ENCODE results near the gene IL1RAPL1. TPM values are rescaled to one million over a fixed set of nuclear protein-coding genes. Genes with fewer than 3 reads are reported as not detected.

IL1RAPL1 gene
- total RNA-seq, 1 donor from 2014 or later, result 0.24 TPM

DNA sequence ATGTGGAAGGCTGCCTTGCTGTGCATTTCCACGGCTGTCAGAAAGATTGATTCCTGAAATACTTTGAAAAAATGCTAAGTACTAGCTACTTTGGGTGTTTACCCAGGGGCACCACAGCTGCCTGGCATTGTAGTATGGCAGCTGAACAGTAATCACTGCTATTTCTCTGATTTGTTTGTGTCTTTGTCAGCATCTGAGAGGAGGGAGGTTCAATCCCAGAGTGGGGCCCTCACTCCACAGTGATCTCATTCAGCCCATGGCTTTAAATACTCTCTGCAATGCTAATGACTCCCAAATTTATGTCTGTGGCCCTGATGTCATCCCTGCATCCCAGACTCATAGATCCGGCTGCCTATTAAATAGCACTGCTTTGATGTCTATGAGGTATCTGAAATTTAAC, 1052.9 kb downstream of the IL1RAPL1 start:
- DNase-seq (ENCODE audit: low spot score), result no peak

DNA sequence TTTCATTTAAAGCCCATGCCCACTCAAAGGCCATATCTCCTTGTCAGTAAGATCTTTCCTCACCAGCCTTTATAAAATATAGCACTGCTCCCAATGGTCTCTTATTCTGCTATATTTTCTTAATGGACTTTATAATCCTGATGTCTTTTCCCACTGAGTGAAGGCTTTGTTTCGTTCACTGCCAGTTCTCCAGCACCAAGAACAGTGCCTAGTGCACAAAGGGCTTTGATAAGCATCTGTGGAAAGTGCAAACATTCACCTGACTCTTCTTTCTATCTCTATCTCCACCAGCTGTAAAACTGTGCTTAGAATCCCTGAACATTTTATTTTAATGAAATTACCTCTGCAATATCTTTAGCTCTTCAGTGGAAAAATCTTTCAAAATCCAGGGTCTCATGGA, 1054.2 kb downstream of the IL1RAPL1 start:
- no peak for DNase-seq (ENCODE audit: low spot score)

DNA sequence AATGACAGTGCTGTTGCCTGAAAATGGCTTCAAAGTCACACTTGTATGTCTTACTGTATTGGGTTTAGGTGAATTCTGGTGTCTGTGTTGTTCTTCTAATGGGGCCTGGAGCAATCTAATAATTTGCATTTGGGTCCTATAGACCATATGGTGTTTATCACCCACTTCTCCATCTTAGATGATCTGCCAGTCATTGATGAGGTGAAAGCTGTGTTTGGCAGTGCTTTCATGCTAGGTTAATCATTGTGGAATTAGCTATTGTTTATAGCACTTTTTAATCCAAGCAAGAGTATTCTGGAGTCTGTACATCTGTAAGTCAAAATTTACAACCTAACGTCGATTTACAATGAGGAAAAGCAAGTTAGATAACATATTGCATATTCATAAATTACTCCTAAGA, 1055.9 kb downstream of the IL1RAPL1 start:
- DNase-seq (ENCODE audit: low spot score), result no peak

DNA sequence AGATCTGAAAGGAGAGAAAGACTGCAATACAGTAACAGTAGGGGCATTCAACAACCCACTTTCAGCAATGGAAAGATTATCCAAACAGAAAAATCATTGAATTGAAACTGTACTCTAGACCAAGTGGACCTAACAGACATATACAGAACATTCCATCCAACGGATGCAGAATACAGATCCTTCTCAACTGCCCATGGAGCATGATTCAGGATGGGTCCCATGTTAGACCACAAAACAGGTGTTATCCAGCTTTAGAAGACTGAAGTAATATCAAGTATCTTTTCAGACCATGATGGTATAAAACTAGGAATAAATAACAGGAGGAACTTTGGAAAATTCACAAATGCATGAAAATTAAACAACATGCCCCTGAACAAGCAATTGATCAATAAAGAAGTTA, 1060.9 kb downstream of the IL1RAPL1 start:
- DNase-seq (ENCODE audit: low spot score), result no peak

DNA sequence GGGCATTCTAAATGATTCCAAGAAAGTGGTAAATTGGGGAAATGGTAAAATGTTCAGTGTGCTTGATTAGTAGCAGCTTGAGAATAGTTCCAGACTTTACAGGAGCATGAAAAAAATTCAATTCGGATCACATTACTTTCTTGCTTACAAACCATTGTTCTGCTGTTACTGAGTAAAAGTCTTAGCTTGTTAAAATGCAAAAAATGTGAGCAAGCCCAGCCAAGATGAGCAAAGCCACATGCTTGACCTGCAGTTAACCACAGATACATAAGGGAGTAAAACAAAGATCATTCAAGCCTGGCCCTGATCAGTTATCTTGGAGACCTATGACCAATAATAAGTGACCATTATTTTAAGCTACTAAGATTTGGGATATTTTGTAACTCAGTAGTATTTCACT, 1065.2 kb downstream of the IL1RAPL1 start:
- no peak for DNase-seq (ENCODE audit: low spot score)

DNA sequence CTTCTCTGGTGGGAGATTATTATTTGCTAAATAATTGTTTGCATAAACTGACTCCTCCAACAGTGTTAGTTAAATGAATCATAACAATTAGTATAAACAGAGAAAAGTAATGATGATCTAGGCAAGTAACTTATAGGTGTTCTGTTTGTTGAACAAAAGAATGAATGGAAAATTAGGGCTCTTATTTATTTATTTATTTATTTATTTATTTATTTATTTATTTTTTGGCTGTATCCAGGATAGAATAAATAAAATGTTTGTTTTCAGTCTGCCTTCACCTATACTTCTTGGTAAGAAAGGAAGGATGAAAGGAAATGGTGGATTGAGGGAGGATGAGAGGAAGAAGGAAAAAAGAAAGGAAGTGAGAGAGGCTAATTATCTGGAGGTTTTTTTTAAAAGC, 1066.5 kb downstream of the IL1RAPL1 start:
- DNase-seq (ENCODE audit: low spot score), result no peak

DNA sequence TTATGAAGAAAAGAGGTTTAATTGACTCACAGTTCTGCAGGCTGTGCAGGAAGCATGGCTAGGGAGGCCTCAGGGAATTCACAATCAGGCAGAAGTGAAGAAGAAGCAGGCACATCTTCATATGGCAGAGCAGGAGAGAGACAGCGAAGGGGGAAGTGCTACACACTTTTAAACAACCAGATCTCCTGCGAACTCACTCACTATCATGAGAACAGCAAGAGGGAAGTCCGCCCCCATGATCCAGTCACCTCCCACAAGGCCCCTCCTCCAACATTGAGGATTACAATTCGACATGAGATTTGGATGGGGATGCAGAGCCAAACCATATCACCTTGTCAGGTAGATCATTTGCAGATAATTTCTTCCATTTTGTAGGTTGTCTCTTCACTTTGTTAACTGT, 1072.7 kb downstream of the IL1RAPL1 start:
- DNase-seq (ENCODE audit: low spot score), result no peak

DNA sequence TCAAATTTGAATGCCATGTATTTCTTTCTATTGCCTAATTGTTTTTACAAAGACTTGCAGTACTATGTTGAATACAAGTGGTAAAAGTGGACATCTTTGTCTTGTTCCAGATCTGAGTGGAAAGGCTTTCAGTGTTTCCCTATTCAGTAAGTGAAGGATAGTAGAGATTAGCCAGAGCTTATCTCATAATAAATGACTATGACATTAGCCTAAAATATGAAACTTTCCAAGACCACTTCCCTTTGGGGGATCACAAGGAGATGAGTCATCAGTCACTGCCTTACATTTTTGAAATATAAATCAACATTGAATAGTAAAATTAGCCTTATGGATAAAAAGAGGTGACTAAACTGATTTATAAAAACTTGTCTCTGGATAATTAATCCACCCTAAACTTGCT, 1074.0 kb downstream of the IL1RAPL1 start:
- DNase-seq (ENCODE audit: low spot score), result no peak

DNA sequence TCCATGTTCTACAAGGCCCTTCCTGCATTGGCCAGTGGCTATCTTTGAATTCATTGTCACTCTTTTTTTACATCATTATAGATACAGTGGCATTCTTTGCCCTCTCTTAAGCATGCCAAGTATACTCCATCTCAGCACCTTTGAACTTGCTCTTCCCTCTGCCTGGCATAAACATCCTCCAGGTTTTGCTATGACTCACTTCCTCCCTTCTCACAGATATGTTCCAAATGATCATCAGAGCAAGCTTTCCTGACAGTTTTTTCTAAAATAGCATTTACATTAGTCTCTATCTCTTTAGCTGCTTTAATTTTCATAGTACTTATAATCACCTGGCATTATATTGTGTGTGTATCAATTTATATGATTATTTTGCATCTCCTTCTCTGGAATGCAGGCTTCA, 1074.9 kb downstream of the IL1RAPL1 start:
- no peak for DNase-seq (ENCODE audit: low spot score)

DNA sequence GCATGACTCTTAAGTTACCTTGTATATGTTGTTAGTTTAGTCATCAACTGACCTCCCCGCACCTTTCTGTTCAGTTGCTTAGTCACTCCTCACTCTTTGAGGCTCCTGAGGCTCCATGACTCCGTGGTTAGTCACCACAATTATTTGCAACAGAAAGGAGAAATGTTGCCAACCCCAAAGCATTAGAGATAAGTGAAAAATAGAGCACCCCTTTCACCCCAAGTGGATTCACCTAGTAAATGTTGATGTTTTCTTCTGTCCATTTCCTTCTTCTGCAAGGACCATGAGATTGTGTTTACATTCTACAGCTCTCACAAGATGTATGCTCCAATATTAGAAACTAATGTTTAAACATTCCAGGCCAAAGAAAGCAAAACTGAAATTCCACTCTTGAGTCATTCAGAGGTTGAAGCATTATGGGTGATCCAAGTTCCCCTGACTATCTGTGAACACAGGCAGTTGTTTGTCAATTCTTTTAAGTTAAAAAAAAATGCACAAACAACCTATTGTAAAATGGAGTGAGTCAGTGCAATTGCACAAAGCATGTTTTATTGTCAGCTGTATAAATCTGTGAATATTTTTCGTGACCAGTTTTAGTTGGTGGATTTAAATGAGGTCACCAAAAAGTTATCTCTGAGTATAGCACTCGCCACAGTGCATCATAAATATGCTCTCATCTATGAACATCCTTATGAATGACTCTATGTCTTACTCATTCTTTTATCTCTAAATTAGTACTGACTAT, 1075.7 kb downstream of the IL1RAPL1 start:
- peak; percentile 1 for DNase-seq (ENCODE audit: low spot score)

DNA sequence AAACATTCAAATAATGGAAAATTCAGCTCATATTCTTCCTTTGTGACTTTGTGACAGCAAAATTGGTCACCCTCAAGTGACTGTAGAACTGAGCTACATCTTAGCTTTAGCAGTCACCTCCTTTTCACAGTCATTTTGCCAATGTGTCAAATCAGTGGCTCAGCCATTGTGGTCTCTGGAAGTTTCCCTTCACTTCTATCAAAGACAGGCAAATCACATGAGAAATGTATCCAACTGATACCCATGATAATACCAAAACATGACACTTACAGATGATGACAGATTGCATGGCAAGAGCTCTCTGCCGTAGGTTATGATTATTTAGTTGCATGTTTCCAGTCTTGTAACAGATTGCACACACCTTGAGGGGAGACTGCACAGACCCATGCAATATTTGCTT, 1078.3 kb downstream of the IL1RAPL1 start:
- no peak for DNase-seq (ENCODE audit: low spot score)

DNA sequence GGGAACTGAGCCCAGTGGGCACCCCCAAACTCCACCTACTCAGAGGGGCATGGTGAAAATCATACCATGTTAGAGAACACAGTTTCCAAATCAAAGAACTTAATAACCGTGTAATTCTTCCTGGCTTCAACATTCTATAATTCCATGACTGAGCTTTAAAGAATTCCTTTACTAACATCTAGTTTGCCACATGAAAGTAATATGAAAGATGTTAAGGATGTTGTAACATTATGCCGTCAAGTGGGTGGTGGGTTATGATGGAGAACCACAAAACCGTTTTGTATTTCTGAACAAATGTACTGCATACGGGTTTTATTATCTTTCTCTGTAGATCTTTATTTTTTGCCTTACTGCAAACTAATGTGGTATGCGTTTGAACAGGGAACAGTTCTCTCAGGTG, 1079.1 kb downstream of the IL1RAPL1 start:
- no peak for DNase-seq (ENCODE audit: low spot score)

DNA sequence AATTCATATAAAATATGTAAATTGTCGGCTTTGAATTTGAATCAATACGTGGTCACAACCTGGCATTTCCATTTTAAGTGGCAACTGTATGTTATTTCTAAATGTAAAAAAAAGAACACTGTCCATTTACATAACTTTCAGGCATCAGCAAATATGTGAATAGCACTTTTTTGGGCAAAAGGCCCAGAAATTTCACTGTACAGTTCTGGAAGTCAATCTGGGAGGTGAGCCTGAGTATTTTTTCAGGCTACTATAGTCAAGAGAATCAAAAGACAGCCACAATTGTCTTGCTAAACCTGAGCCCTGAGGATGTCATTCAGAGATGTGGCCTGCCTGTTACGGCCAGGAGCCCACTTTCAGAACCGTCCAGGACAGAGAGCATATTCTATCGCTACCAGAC, 1084.2 kb downstream of the IL1RAPL1 start:
- DNase-seq (ENCODE audit: low spot score), result no peak

DNA sequence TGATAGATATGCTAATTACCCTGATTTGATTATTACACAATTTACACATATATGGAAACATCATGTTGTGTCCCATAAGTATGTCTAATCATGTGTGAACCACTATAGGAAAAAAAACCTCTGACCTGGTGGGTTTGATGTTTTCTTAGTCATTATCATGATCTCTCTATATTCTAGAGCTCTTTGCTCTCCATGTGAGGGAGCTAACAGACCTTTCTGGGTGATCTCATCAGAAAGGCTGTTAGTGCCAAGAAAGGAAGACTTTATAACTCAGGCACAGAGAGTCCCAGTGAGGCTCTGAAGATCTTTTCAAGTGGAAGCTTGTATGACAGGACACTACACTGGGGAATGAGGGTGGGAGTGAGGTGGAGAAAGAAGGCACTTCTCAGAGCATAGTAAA, 1100.4 kb downstream of the IL1RAPL1 start:
- no peak for DNase-seq (ENCODE audit: low spot score)

DNA sequence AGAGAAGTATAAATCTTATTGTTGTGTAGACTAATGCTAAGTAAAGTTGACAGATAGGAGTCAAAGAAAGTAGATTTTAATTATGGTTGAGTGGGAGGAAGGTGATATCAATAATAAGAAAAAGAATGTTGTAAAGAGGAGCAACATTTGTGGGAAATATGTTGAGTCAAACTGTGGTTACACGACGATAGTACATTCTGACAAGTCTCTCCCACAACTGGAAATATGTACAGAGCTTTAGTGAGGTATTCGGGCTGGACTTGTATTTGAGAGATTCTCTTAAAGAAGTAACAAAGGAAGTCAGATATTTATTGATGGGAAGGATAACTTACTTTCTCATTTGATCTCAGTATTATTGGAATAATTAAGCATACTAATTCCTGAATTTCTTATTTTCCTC, 1102.8 kb downstream of the IL1RAPL1 start:
- no peak for DNase-seq (ENCODE audit: low spot score)

DNA sequence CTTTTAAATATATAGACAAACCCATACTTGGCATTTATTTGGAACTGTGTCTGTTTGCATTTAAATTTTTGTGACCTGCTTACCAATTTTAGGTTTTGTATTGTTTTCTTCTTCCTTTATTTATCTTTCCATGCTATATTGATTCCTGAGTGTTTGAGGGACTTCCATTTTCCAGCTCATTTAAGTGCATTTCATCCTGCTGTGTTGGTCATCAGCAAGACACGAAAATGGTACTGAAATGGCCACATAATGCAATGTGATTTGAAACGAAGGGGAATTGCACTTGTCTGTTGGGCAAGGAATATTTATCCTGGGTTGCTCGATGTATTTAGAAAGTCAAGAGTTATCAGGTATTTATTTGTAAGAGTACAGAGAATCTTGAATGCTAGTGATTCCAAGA, 1103.8 kb downstream of the IL1RAPL1 start:
- DNase-seq (ENCODE audit: low spot score), result no peak

DNA sequence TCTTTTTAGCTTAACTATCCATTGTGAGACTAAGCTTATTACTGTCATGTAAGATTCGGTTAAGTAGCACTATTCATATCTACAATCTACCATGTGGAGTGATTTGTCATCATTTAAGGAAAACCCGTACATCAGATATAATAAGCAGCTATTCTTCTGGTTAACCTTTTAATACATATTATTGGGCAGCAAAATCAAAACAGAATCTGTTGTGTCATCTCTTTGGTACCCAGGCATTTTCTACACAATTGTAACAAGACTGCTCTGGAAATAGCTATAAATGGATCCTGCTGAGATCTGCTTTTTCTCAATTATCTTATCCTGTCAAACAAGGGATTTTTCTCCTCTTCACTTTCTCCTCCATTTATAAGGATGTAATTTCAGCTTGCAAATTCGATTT, 1106.7 kb downstream of the IL1RAPL1 start:
- no peak for DNase-seq (ENCODE audit: low spot score)

DNA sequence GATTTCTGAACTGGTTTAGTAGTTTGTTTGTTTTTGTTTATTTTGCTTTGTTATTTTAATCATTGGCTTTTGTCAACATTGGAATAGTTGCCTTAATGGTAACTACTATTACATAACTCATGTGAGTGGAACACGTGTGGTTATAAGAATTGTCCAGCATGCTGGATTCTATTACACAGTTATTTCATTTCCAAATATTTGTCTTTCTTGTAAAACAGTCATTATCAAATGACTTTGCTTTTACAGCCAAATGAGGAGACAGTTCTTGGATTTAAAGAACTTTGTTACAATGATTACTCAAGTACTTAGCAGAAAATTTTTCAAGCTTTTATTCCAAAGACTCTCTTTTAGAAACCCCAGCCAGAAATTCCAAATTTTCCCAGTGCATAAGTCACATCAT, 1112.0 kb downstream of the IL1RAPL1 start:
- DNase-seq (ENCODE audit: low spot score), result no peak

DNA sequence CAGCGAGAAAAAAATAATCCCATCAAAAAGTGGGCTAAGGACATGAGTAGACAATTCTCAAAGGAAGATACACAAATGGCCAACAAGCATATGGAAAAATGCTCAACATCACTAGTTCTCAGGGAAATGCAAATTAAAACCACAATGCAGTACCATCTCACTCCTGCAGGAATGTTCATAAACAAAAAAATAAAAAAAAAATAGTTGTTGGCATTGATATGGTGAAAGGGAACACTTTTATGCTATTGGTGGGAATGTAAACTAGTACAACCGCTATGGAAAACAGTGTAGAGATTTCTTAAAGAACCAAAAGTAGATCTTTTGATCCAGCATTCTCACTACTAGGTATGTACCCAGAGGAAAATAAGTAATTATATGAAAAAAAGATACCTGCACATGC, 1119.8 kb downstream of the IL1RAPL1 start:
- no peak for DNase-seq (ENCODE audit: low spot score)

DNA sequence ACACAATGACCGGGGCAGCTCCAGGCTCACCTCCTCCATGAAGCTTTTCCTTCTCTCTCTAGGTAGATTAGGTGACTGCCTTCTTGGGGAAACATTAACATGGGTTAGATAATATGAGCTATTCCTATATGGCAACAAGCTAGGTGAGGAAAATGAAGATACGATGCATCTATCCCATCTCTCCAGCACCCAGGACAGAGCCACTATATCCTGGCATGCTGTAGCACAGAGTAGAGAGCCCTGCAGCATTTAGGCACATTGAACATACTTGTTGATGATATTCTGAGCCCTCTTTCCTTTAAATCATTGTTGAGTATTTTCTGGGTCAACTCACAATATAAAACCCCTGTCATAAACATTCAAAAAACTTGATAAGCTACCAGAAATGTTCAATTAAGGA, 1133.9 kb downstream of the IL1RAPL1 start:
- DNase-seq (ENCODE audit: low spot score), result no peak

DNA sequence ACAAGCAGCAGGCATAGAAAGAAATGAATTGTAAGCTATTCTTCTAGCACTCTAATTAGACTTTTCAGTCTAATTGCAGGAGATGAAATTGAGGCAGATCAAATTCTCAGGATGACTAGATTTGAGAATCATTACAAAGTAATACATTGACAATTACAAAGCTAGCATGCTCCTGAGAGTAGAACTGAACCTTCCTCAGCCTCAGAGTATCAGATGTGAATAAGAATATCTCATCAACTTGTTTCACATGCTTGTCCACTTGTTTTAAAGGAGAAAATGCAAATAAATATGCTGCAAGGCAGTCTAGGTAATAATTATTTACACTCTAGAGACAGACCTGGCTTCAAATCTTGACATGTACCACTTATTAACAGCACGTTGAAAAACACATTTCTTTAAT, 1137.1 kb downstream of the IL1RAPL1 start:
- DNase-seq (ENCODE audit: low spot score), result no peak

DNA sequence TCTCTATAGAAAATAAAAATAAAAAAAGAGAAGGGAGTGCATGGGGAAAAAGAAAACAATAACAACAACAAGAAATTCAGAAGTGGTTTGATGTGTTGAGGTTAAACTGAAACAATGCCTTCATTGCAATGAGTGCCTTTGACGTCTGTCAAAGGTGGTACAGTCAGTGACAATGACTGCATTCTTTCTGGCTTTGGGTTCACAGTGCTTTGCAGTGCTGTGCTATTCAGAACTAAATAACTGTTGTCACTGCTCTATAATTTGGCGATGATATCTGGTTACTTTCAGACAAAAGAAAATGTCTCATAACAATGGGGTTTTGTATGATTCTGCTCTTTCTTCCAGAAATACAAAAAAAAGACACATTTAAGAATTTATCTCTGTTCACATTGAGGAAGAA, 1139.6 kb downstream of the IL1RAPL1 start:
- no peak for DNase-seq (ENCODE audit: low spot score)

DNA sequence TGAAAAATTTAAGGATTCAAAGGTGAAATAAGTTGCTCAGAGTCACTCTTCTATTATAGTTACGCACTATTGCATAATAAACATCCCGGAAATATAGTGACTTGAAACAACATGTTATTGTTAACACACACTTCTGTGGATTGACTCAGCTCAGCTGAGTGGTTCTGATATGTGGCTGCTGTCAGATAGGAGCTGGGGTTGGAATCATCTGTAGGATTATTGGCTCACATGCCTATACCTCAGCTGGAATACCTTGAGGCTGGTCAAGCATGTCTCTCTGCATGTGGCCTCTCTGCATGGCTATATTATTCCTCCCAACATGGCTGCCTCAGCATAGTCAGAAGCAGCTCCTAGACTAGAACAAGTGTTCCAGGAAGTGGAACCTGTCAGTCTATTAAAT, 1141.4 kb downstream of the IL1RAPL1 start:
- no peak for DNase-seq (ENCODE audit: low spot score)

DNA sequence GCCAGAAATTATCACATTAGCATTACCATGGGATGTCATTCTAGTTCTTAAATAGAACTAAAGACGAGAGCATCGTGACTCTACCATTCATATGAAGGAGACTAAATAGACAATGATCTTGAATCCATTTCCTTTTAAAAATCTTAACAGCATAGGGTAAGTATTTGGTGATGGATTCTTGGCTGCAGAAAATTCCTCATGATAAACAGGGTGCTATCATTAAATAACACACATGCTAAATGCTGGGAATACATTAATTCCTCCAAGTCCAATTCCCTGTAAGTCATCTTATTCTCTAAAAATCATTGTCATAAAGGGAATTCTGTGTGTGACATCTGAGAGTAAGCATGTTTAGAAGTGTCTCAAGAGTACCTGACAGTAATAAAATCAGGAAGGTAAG, 1157.7 kb downstream of the IL1RAPL1 start:
- no peak for DNase-seq (ENCODE audit: low spot score)

Measured in umbilical cord (tissue), 2 donors.